ENCODE results near the gene PTH.

PTH gene

GRCh38 chr11:13448876-13449275 lies 46.9 kb downstream of the PTH start:
- DNase-seq (ENCODE audit: low read depth): no peak

DNA sequence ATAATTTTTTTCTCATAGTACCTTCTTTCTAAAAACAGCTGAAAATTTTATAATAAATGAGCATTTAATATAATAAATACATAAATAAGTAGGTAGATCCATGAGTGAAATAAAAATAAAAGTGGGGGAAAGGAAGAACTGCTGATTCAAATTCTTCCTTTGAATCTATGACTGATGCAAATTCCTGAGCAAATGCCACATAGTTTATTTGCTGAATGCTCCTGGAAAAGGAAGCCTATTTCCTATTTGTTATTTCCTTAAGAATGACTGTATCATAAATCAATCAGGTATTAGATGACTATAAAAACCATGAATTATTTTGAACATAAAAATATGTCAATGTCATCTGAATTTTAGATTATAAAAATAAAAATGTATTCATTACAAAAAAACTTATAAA lies 49.4 kb downstream of the PTH start:
- no peak for DNase-seq (ENCODE audit: low read depth)

- DNase-seq (ENCODE audit: low read depth): no peak
Observed at GRCh38 chr11:13445588-13445987, 50.2 kb downstream of the PTH start.
